ENCODE results near the gene SH3GLB1. TPM values are rescaled to one million over a fixed set of nuclear protein-coding genes. Genes with fewer than 3 reads are reported as not detected.
"Not testable (repeated sequence)": the region's sequence is repeated elsewhere in the genome, so short reads cannot be mapped to it uniquely, and the experiment has no call there.

SH3GLB1 gene
- total RNA-seq, result 120 TPM
- long read RNA-seq, full-length matches to known transcripts, result 205 of 223 reads
- long read RNA-seq, partial matches to known transcripts, result 0 of 223 reads
- long read RNA-seq, other reads (novel, unspliced or antisense), result 18 of 223 reads

DNA sequence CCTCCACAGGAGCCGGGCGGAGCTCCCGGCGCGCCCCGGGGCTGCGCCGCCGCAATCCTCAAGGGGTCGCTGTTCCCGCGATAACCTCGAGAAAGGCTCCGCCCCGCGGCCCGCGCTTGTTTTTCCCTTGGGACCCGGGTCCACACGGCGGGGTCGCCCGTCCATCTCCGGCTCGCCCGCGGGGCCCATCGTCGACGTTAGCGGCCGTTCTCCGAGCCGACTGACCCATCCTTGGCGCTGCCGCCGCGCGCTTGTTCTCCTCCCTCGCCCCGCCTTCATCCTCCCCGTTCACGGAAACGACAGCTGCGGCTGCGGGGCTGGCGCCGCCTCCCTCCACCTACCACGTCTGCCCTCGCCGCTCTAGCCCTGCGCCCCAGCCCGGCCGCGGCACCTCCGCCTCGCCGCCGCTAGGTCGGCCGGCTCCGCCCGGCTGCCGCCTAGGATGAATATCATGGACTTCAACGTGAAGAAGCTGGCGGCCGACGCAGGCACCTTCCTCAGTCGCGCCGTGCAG, at the start of gene SH3GLB1:
Gene SH3GLB1, plus strand, starts transcription at position 119 of the 514 bp plus-strand sequence. Its CDS starts 324 bp downstream, at position 443.
- peak; percentile 96 for ATAC-seq (ENCODE audit: poor library complexity)
- DNase-seq, result peak; percentile 94
- intact Hi-C loops (cut with DNase I), result no loop called here

DNA sequence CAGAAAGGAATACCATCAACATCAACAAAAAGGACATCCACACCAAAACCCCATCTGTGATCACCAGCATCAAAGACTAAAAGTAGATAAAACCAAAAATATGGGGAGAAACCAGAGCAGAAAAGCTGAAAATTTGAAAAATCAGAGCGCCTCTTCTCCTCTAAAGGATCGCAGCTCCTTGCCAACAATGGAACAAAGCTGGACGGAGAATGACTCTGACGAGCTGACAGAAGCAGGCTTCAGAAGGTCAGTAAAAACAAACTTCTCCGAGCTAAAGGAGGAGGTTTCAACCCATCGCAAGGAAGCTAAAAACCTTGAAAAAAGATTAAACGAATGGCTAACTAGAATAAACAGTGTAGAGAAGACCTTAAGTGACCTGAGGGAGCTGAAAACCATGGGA, 46.0 kb upstream of the SH3GLB1 start:
- ATAC-seq (ENCODE audit: poor library complexity); intact Hi-C loops (cut with DNase I); DNase-seq: not testable (repeated sequence)

DNA sequence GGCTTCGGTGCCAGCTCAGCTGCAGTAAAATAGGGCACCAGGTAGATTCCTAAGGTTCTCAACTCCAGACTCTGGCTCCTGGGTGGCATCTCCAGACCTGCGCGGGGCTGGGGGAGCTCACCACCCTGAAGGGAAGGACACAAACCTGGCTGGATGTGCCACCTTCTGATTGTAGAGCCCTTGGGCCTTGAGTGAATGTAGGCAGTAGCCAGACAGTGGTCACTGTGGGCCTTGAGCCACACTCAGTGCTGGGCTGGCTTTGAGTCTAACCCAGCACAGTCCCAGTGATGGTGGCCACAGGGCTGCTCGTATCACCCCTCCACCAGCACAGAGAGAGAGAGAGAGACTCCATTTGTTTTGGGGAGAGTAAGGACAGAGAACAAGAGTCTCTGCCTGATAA, 38.0 kb upstream of the SH3GLB1 start:
- ATAC-seq (ENCODE audit: poor library complexity) (no peak), DNase-seq (no peak)

DNA sequence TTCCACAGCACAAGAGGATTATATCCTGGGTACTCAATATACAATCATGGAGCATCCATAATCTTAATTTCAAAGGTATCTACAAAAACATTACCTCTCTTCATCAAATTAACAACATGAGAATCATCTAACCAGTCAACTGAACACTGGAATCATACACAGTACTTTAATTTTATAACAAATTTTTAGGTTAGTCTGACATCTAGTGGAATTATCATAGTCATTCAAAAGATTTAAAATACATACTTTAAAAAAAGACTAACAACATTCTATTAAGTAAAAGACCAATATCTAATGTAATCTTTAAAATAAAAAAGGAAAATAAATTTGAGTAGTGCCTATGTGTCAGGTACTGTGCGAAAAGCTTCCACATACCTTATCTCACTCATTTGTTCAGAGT, 16.8 kb upstream of the SH3GLB1 start:
- intact Hi-C loops (cut with DNase I), result no loop called here
- DNase-seq (no peak), ATAC-seq (ENCODE audit: poor library complexity) (no peak)

More for the DNA sequence above, 38.0 kb upstream of the SH3GLB1 start:
- intact Hi-C loops (cut with DNase I), result no loop called here

DNA sequence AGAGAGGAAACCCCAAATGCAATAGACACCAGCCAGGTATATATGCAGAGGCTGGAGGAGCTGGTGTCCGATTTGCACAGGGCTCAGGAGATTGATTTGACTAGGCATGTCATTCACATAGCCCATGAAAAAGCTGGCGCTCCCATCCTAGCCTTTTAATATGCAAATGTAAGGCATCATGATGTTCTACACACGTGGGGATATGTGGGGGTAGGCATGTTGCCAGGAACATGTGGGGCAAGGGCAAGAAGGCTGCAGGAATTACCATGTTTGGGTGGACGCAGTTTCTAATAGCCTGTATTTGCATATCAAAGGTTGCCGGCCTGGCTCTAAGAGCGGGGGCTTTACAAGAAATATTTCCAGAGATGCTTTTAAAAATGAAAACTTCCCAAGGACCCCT, 11.7 kb upstream of the SH3GLB1 start:
- no peak for DNase-seq
- intact Hi-C loops (cut with DNase I), result no loop called here
- no peak for ATAC-seq (ENCODE audit: poor library complexity)

DNA sequence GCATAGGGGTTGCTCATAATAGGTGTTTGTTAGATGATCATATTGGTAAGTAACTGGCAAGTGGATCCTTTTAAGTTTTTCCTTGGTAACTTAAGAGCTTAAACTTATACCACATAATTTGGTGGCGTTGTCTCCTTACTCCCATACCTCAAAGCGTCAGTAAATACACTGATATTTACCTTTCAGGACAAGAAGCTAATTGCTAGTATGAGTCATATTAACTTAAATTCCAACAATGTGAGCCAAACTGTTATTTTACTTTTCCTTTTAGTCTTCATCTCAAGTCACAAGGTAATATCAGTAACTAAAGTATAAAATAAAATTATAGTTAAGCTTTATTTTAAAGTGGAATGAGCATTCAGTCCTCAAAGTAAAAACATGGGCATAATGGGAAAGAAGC, 9.0 kb upstream of the SH3GLB1 start:
- ATAC-seq (ENCODE audit: poor library complexity) (no peak), DNase-seq (no peak)
- intact Hi-C loops (cut with DNase I), result no loop called here

DNA sequence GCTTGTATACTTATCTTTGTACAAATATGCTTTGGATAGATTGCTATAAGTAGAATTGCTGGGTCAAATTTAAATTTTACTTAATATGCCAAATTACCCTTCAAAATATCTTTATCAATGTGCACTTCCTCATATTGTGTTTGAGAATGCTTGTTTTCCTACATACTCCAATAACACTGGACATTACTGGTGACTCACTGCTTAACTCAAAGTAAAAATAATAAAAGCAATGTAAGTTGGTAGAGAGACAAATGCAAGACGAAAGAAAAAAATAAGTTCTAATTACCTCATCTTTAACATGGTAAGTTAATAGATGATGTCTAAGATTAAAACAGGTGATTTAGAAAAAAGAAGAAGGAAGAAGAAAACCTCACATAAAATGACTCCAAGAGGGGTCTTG, 7.9 kb upstream of the SH3GLB1 start:
- no peak for DNase-seq
- intact Hi-C loops (cut with DNase I), result no loop called here
- no peak for ATAC-seq (ENCODE audit: poor library complexity)

DNA sequence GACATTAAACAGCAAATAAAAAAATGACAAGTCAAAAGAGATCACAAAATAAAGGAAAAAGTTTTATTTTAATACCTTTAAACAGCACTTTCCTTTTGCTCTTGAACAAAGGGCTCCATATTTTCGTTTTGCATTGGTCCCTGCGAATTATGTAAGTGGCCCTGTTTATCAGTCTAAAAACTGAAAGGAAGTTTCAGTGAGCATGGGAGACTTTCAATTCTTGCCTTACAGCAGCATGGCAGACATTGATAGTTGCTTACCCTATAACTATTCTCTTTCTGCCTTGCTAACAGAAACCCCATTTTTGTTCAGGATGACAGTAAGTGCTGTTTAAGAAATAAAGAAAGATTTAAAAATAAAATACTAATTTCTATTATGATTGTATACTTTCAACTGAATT, 5.2 kb upstream of the SH3GLB1 start:
- no peak for ATAC-seq (ENCODE audit: poor library complexity)
- intact Hi-C loops (cut with DNase I), result no loop called here
- no peak for DNase-seq

DNA sequence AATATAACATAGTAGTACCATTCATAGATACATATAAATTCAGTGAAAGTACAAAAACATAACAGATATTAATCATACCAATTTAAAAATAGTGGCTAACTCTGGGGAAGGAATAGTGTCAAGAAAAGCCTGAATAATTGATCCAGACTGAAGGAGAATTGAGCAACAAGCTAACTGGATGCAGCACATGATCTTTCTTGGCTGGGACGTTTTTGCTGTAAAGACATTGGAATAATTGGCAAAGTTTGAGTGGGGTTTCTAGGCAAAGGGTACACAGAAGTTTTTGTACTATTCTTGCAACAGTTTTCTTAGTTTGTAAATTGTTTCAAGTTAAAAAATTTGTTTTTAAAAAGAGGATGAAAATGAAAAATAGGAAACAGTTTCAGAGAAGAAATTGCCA, 2.6 kb upstream of the SH3GLB1 start:
- DNase-seq, result no peak
- no peak for ATAC-seq (ENCODE audit: poor library complexity)
- intact Hi-C loops (cut with DNase I), result no loop called here

DNA sequence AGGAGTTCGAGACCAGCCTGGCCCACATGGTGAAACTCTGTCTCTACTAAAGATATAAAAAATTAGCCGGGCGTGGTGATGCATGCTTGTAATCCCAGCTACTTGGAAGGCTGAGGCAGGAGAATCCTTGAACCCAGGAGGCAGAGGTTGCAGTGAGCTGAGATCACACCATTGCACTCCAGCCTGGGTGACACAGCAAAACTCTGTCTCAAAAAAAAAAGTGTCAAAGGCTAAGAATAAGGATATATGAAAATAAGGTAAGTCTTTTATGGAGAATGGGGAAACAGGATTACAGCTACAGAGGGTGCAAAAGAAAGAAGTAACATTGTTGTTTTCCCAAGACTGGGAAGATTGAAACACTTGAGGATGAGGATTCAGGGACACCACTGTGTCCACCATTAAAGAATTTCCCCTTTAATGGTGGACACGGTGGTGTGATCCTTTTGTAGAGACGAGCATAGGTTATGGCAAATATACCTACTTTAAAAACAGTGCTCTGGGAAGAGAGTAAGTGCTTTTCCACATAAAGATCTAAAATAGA, 1.4 kb upstream of the SH3GLB1 start:
- intact Hi-C loops (cut with DNase I); DNase-seq; ATAC-seq (ENCODE audit: poor library complexity): not testable (repeated sequence)

DNA sequence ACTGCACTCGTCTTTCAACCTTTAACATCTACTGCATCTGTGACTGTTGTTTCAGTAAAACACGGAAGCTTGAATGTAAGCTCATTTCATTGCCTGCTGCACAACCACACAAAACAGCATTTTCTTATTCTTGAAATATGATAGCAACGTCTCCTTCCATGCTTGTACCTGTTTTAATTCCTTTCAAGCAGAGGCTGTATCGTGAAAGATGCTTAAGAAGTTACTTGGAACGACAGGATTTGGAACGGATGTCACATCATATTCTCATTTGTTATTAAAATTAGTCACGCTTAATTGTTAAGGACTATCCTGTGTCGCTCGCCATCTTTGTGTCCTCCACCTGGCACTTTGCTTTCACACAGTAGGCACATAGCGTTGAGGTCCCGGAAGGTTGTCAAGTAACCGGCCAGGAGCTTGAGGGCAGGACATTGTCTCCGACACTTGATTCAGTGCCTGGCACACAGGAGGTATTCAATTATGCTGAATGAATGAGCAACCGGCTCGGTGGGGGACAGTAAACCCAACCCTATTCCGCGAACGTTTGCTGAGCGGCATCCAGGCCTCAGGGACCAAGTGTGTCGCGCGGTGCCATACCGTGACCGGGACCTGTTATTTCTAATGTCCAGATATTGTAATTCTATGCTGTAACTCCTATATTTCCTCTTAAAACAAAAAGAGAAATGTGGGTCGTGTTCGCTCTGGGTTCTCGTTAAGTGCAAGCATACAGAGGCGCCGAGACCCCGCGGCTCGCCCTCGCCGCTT, 499 bp upstream of the SH3GLB1 start:
- intact Hi-C loops (cut with DNase I), result no loop called here
- ATAC-seq (ENCODE audit: poor library complexity), result peak; percentile 38

DNA sequence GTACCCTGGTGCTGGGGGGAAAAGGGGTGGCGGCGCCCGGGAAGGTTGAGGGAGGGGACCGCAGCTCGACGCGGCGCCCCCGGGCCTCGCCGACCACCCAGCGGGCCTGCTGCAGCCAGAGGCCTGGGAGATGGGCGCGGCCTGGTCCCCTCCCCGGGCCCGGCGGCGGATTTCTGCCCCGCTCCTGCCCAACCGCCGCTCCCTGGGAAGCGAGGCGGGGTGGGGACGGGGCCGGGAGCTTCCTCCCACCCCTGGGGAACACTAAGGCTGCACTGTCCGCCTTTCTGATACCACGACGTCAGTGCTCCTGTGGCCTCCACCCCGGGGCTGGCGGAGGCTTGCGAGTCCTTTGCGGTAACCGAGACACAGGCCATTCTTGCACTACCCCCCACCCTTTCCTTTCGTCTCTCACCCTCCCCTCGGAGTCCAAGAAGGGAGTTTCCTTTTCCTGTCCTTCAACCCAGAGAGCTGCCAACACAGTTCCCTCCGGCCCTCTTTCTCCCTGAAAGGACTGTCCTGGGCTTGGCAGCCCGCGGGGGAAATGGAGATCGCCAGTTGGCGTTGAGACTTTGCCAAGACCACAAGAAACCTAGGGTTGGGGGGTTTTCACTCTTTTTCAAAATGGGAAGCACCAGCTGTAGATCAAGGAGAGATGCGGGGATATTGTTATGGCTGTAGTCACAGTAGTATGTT, 742 bp downstream of the SH3GLB1 start:
- peak; percentile 64 for ATAC-seq (ENCODE audit: poor library complexity)
- DNase-seq, result peak; percentile 76

More for the DNA sequence above, 499 bp upstream of the SH3GLB1 start:
- DNase-seq, result no peak

DNA sequence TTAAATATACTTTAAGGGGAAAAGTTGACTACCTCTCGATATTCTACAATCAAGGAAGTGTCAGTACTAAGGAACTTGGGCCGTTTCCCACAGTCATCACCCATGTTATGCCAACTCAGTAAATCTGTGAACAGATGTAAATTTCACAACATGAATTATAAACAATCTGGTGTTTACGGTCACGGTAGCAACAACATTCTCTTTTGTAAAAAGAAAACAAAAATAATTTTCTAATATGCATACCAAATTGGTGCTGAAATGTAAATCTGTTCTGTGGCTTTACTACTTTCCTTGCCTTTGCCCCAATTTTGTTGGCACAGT, 1.2 kb downstream of the SH3GLB1 start:
- intact Hi-C loops (cut with DNase I), result no loop called here
- ATAC-seq (ENCODE audit: poor library complexity) (no peak), DNase-seq (no peak)

More for the DNA sequence above, 742 bp downstream of the SH3GLB1 start:
- intact Hi-C loops (cut with DNase I), result no loop called here

DNA sequence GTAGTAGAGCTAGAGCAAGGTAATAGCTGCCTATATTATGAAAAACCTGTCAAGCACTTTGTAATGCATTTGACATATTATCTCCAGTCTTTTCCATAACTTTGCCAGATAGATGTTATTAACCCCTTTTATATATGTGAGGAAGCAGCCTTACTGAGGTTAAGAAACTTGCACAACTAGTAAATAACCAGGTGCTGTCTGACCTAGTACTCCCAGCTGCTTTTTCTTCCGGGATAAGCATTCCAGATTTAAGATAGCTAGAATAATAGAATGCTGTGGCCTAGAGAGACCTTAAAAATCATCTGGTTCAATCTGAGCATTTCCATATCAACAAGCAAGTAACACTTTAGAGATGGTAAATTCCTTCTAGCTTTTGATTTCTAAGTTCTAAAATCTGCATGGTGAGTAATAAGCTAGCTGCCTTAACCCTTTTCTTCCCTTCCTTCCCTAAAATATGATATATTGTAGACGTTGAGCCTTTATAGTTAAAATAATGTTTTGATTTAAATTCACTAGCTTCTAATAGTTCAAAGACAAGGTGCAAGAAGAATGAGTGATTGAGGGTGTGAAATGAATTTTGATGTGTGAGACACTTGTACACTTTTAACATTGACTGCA, 1.8 kb downstream of the SH3GLB1 start:
- DNase-seq (no peak), ATAC-seq (ENCODE audit: poor library complexity) (no peak)
- intact Hi-C loops (cut with DNase I), result no loop called here

DNA sequence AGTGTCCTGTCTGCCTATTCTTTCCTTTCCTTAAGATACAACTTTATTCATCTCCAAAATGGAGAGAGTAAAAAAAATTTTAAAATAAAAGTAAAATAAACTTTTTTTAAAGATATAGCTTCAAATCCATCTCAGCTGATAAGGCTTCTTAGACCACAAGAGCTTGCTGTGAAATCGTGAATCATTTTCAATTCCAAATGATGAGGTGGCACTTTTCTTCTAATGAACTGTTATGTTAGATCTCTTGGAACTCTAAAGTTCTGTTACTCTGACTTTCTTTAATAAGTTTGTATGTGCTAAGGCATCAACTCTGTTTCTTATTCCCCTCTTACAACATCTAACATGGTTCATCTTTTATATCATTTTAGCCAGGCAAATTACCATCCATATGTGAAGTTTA, 4.5 kb downstream of the SH3GLB1 start:
- ATAC-seq (ENCODE audit: poor library complexity), result no peak
- intact Hi-C loops (cut with DNase I), result no loop called here
- DNase-seq, result no peak

DNA sequence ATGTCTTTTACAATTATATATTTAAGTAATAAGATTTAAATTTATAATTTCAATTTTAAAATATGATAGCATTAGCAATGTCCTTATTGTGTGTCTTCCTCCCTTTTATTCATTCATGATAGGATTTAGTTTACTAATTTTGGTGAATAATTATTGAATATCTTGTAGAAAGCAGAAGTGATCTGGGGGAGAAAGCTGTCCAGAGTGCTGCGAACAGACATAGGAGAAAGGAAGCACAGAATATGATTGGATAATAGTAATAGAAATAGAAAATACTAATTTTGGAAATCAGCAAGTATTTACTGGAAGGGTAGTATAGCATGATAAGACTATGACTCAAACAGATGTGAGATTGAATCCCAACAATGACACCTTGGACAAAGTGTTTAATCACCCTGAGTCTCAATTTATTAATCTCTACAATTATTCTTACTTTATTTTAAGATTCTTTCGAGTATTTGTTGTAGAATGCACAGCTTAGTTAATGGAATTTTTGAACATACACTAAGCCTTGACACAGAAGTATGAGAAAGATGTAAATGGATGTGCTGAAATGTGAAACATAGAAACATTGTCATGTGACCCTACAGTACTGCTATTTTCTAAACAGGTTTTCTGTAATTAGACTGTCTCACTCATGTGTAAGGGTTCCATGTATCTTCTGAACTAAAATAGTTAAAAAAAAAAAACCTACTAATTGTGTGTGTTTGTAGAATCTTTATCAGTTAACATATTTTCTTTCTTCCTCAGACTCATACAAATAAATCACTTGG, 7.9 kb downstream of the SH3GLB1 start:
- intact Hi-C loops (cut with DNase I), result no loop called here
- ATAC-seq (ENCODE audit: poor library complexity) (no peak), DNase-seq (no peak)

DNA sequence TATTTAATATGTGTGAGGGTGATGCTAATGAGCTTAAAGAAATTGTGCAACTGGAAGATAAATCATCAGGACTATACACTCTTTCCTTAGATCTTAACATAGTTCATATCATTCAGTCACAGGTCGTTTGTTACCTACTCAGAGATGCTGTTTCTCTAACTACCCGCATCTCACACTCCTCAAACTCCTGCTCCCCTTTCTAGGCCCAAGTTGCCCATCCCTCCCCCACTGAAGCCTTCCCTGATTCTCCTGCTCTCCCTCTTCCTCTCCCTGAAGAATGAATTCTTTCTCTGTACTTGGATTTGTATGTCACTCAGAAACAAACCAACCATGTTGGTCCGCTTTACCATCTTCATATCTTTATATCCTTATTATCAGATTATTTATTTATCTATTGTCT, 9.1 kb downstream of the SH3GLB1 start:
- intact Hi-C loops (cut with DNase I), result no loop called here
- ATAC-seq (ENCODE audit: poor library complexity) (no peak), DNase-seq (no peak)

DNA sequence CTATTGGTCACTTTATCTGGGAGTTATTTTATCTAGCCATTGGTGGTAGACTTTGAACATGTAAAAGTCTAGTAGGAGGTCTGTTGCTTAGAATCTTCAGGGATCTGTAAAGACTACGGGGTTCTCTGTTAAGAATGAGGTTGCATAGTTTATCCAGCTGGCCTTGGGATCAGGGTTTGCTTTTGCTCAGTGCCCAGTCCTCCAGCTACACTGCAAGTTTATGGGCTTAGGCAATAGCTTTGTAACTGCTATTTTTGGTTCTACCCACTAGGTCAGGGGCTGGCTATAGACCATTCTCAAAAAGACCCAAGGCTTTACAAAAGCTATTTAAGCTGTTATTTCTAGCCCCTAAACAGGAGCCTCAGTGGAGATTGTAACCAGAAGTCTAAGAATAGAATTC, 9.8 kb downstream of the SH3GLB1 start:
- intact Hi-C loops (cut with DNase I), result no loop called here
- ATAC-seq (ENCODE audit: poor library complexity), result peak; percentile 85
- no peak for DNase-seq

All from Right ventricle myocardium superior (tissue), 1 donor.